Activated B cell treated with CpG ODN at 0.5 μM for 24 hours (primary cell): ENCODE data around the gene ZNF277. TPM values are rescaled to one million over a fixed set of nuclear protein-coding genes. Genes with fewer than 3 reads are reported as not detected.

Experiments used
- ATAC-seq: fragments of 200-7000 bp; cut with Tn5 transposase; one replicate; pipeline ENCODE4 v1.10.0; 2021; ENCODE audit warnings: low read depth, mild to moderate bottlenecking, moderate library complexity
- CTCF ChIA-PET: fragments of 350-600 bp; sonication (Branson Sonifier 250); formaldehyde crosslinking; loops from one replicate; lab custom pipeline; 2021; ENCODE audit warnings: antibody characterized with exemption; lab: Charles Lee
- POLR2A ChIA-PET: fragments of 350-600 bp; sonication (Branson Sonifier 250); formaldehyde crosslinking; loops from one replicate; lab custom pipeline; 2021; ENCODE audit warnings: antibody characterized with exemption; lab: Charles Lee
- DNase-seq: peaks from one replicate; pipeline ENCODE4 v3.0.0; 2022
- H3K27ac Mint-ChIP-seq: one replicate; pipeline ENCODE4 v1.8.0; 2020; ENCODE audit warnings: mixed read lengths
- H3K27me3 Mint-ChIP-seq: one replicate; pipeline ENCODE4 v1.8.0; 2021; ENCODE audit warnings: mixed read lengths
- H3K36me3 Mint-ChIP-seq: one replicate; pipeline ENCODE4 v1.8.0; 2021; ENCODE audit warnings: low read depth, mixed read lengths
- H3K4me1 Mint-ChIP-seq: one replicate; pipeline ENCODE4 v1.8.0; 2021; ENCODE audit warnings: mixed read lengths
- H3K4me3 Mint-ChIP-seq: one replicate; pipeline ENCODE4 v1.8.0; 2020; ENCODE audit warnings: mild to moderate bottlenecking, mixed read lengths
- H3K9me3 Mint-ChIP-seq: one replicate; pipeline ENCODE4 v1.8.0; 2020; ENCODE audit warnings: mixed read lengths
- intact Hi-C: fragments of 100-400 bp; cut with micrococcal nuclease; formaldehyde crosslinking; loops from one replicate; pipeline ENCODE4 v1.15.1; 2024
- total RNA-seq: library from RNA; stranded (reverse); gene quantifications from 2 replicates; pipeline ENCODE4 v1.2.3, GENCODE V29; 2022
- TF ChIP-seq, protein P1 (sequence below): fragments of 200-600 bp; IDR thresholded peaks from one replicate; pipeline ENCODE4 v1.8.0; 2022; ENCODE audit warnings: antibody characterized with exemption, mild to moderate bottlenecking

ZNF277 gene
- total RNA-seq, 1 donor from 2014 or later = 12.6 TPM

DNA sequence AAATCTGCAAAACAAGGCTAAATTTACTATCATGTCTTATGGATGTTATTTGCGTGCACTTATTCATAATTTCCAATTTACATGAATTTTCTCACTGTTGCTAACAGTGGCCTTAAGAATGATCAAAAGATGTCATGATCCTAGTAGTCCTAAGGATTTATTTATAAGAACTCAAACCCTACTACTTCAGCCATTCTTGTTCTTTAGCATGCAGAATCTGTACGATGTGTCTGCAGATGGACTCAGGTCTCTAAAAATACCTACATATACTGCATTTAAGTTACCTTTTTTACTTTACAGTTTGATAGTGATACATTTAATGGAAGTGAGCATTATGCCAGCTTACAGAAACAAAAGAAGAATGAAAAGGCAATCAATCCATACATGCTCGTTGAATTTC lies 91.2 kb downstream of the ZNF277 start:
- Mint-ChIP-seq H3K27ac (no peak overlapping the region), H3K4me1 (peaks cover 3% of the 10 kb centered on the region), H3K27me3 (no peaks in the 10 kb centered on the region), H3K9me3 (no peaks in the 10 kb centered on the region), H3K4me3 (no peak overlapping the region), H3K36me3 (peaks cover 47% of the 10 kb centered on the region)
- ChIA-PET POLR2A (no interaction called here), CTCF (no interaction called here)
- intact Hi-C loops = no loop called here
- DNase-seq (no peak), ATAC-seq (no peak)
- TF ChIP-seq, protein P1, sequence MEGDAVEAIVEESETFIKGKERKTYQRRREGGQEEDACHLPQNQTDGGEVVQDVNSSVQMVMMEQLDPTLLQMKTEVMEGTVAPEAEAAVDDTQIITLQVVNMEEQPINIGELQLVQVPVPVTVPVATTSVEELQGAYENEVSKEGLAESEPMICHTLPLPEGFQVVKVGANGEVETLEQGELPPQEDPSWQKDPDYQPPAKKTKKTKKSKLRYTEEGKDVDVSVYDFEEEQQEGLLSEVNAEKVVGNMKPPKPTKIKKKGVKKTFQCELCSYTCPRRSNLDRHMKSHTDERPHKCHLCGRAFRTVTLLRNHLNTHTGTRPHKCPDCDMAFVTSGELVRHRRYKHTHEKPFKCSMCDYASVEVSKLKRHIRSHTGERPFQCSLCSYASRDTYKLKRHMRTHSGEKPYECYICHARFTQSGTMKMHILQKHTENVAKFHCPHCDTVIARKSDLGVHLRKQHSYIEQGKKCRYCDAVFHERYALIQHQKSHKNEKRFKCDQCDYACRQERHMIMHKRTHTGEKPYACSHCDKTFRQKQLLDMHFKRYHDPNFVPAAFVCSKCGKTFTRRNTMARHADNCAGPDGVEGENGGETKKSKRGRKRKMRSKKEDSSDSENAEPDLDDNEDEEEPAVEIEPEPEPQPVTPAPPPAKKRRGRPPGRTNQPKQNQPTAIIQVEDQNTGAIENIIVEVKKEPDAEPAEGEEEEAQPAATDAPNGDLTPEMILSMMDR = no peak

DNA sequence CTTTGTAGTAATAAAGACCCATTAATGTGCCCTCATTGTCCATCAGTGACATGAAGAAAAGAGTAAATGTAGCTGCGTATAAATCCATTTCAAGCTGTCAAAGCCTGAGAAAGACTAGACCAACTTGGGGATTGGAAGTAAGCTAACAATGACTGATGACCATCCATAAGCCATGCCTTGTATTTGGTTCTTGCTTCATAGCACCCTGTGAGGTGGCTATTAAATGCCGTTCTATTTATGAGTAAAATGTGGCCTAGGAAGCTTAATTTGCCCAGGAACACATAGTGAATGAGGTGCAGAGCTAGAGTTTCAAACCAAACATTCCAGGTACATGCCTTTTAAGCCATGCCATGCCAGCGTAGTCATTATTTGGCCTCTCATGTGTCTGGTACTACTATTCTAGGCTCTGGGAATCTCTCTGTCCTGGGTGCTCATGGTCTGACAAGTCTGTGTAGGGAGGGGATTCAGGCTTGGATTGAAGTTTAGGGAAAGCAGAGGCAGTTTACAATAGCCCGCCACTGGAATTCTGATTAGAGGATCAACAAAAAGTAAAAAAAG lies 92.1 kb downstream of the ZNF277 start:
- ChIA-PET CTCF (no interaction called here), POLR2A (no interaction called here)
- Mint-ChIP-seq H3K27ac (no peak overlapping the region), H3K4me1 (peaks cover 5% of the 10 kb centered on the region), H3K36me3 (peaks cover 47% of the 10 kb centered on the region), H3K4me3 (no peak overlapping the region), H3K27me3 (no peaks in the 10 kb centered on the region), H3K9me3 (no peaks in the 10 kb centered on the region)
- ATAC-seq (no peak), DNase-seq (no peak)
- TF ChIP-seq, protein P1 = no peak
- intact Hi-C loops = no loop called here

DNA sequence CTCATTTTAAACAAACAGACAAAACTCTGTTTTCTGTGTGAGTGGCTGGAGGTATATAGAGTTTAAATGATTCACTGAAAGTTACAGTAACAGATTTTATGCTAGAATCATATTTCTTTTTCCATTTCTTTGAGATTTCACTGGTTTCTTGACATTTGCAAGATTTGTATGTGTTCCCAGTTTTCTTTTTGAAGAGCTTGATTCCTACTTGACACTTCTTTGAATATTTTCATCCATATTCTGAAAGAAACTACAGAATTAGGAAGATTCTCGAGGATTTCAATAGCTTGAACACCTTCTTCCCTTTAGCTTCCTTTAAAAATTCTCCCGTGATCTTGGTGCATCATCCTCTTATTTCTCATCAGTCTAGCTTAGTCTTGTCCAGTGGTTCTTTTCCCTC lies 93.6 kb downstream of the ZNF277 start:
- ChIA-PET POLR2A (interaction anchor here (0.6 kb wide), 1 partner anchor 96 kb away, joined by 3 read pairs; no protein-coding TSS in a partner anchor), CTCF (no interaction called here)
- no peak for ATAC-seq
- Mint-ChIP-seq H3K9me3 (no peaks in the 10 kb centered on the region), H3K4me1 (peaks cover 5% of the 10 kb centered on the region), H3K36me3 (peaks cover 45% of the 10 kb centered on the region), H3K27me3 (no peaks in the 10 kb centered on the region), H3K4me3 (no peak overlapping the region), H3K27ac (no peak overlapping the region)
- intact Hi-C loops = no loop called here
- TF ChIP-seq, protein P1 = no peak
- DNase-seq = no peak

DNA sequence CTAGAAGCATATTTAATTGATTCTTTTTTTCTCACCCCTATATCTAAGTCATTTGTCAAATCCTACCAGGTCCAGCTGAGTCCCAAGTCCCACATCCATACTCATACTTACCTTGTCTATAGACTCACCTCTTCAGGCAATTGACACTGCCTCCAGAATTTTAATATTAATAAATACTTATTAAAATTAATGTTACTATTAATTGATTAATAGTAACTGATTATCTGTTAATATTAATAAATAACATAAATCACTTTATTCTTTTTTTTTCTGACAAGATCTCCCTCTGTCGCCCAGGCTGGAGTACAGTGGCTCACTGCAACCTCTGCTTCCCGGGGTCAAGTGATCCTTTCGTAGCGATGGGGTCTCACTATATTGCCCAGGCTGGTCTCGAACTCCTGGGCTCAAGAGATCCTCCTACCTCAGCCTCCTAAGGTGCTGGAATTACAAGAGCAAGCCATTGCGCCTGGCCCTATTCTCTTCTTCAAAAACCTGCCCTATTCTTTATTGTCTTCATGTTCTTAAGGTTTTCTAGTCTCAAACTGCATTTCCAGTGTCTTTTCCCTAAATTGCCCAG lies 94.4 kb downstream of the ZNF277 start:
- intact Hi-C loops = no loop called here
- ATAC-seq (no peak), DNase-seq (no peak)
- ChIA-PET CTCF (no interaction called here), POLR2A (no interaction called here)
- TF ChIP-seq, protein P1 = no peak
- Mint-ChIP-seq H3K9me3 (no peaks in the 10 kb centered on the region), H3K27ac (no peak overlapping the region), H3K36me3 (peaks cover 48% of the 10 kb centered on the region), H3K4me1 (peaks cover 5% of the 10 kb centered on the region), H3K4me3 (no peak overlapping the region), H3K27me3 (no peaks in the 10 kb centered on the region)

DNA sequence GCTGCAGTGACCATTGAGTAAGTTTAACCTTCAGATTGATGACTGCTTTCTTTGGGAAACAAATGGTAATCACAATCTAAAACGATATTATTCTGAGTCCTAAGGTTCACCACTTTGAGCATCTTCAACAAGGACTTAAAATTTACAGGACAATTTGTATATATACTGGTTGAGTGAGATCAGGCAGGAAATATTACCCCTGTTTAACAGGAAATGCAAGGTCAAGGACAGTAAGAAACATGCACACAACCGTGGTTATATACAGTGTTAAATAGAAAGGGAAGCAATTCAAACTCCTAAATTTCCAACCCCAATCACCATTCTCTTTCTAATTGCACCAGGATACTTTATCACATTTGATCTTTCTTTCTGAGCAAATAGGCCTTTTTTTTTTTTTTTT lies 96.1 kb downstream of the ZNF277 start:
- DNase-seq (no peak), ATAC-seq (no peak)
- Mint-ChIP-seq H3K9me3 (no peaks in the 10 kb centered on the region), H3K36me3 (peaks cover 37% of the 10 kb centered on the region), H3K27me3 (no peaks in the 10 kb centered on the region), H3K4me3 (no peak overlapping the region), H3K27ac (no peak overlapping the region), H3K4me1 (peaks cover 5% of the 10 kb centered on the region)
- CTCF ChIA-PET = no interaction called here
- TF ChIP-seq, protein P1 = no peak
- intact Hi-C loops = no loop called here
- POLR2A ChIA-PET = no interaction called here
